MCF 10A (cell line): Measurements from ENCODE around the gene GIT1. TPM values are rescaled to one million over a fixed set of nuclear protein-coding genes. Genes with fewer than 3 reads are reported as not detected.
"Not testable (repeated sequence)": the region's sequence is repeated elsewhere in the genome, so short reads cannot be mapped to it uniquely, and the experiment has no call there.

Experiments used
- BruUV-seq: library from RNA; stranded (reverse); fragments of 400-500 nt; replicated peaks from 2 replicates; lab custom pipeline; 2021; lab: Mats Ljungman, UMichigan
- CTCF ChIA-PET: fragments of 300-600 bp; sonication (Branson Sonifier 250); formaldehyde crosslinking; extraction: SDS; loops from one replicate; lab custom pipeline; 2021; ENCODE audit warnings: antibody characterized with exemption, inconsistent platforms; lab: Yijun Ruan, JAX
- POLR2A ChIA-PET: fragments of 300-600, 350-650 bp; sonication (Branson Sonifier 250); formaldehyde crosslinking; extraction: SDS; loops from one replicate; lab custom pipeline; 2020; ENCODE audit warnings: antibody characterized with exemption, inconsistent platforms; lab: Yijun Ruan, JAX
- DNase-seq: peaks from one replicate; pipeline ENCODE4 v3.0.0-alpha.2; 2018; ENCODE audit not compliant: unreplicated experiment
- H3K27ac Mint-ChIP-seq: one replicate; pipeline ENCODE4 v1.8.0; 2022; ENCODE audit warnings: mild to moderate bottlenecking, low read depth, mixed read lengths; ENCODE audit not compliant: unreplicated experiment
- H3K27me3 Mint-ChIP-seq: one replicate; pipeline ENCODE4 v1.8.0; 2022; ENCODE audit warnings: mixed read lengths; ENCODE audit not compliant: insufficient read depth, unreplicated experiment
- H3K36me3 Mint-ChIP-seq: one replicate; pipeline ENCODE4 v1.8.0; 2022; ENCODE audit warnings: mild to moderate bottlenecking, moderate library complexity, mixed read lengths; ENCODE audit not compliant: insufficient read depth, unreplicated experiment
- H3K4me1 Mint-ChIP-seq: one replicate; pipeline ENCODE4 v1.8.0; 2022; ENCODE audit warnings: mixed read lengths; ENCODE audit not compliant: insufficient read depth, unreplicated experiment
- H3K4me3 Mint-ChIP-seq: one replicate; pipeline ENCODE4 v1.8.0; 2022; ENCODE audit warnings: mild to moderate bottlenecking, moderate library complexity, mixed read lengths; ENCODE audit not compliant: unreplicated experiment
- H3K9me3 Mint-ChIP-seq: one replicate; pipeline ENCODE4 v1.8.0; 2022; ENCODE audit warnings: mixed read lengths; ENCODE audit not compliant: unreplicated experiment
- CTCF ChIP-seq: fragments of 200-600 bp; IDR thresholded peaks from one replicate; pipeline ENCODE4 v1.8.0; 2022; ENCODE audit warnings: antibody characterized with exemption, mild to moderate bottlenecking; ENCODE audit not compliant: unreplicated experiment
- intact Hi-C: fragments of 100-400 bp; cut with micrococcal nuclease; formaldehyde crosslinking; loops from 2 replicates; pipeline ENCODE4 v1.14.1; 2022
- total RNA-seq: library from RNA; stranded (reverse); gene quantifications from 2 replicates; pipeline ENCODE4 v1.2.3, GENCODE V29; 2022

GIT1 gene
- total RNA-seq, 1 experiment from 2014 or later: 49.0 TPM

- intact Hi-C loops: no loop called here
- Mint-ChIP-seq H3K4me1 (no peaks in the 10 kb centered on the region), H3K4me3 (no peak overlapping the region), H3K27ac (no peak overlapping the region), H3K27me3 (no peaks in the 10 kb centered on the region), H3K9me3 (no peaks in the 10 kb centered on the region), H3K36me3 (no peaks in the 10 kb centered on the region)
- BruUV-seq: no TSS peak
- CTCF ChIA-PET: interaction anchor here (0.6 to 1.0 kb wide), 5 partner anchors 19 to 198 kb away, joined by 3 to 6 read pairs (median 4); no protein-coding TSS in a partner anchor
- DNase-seq: no peak
- POLR2A ChIA-PET: no interaction called here
- no peak for TF ChIP-seq CTCF
Measured at GRCh38 chr17:29561554-29562517, 27.6 kb downstream of the GIT1 start.

GRCh38 chr17:29560316-29560715, 29.1 kb downstream of the GIT1 start:
- intact Hi-C loops: no loop called here
- BruUV-seq: no TSS peak
- Mint-ChIP-seq H3K9me3 (no peaks in the 10 kb centered on the region), H3K27ac (no peak overlapping the region), H3K27me3 (no peaks in the 10 kb centered on the region), H3K36me3 (no peaks in the 10 kb centered on the region), H3K4me1 (no peaks in the 10 kb centered on the region), H3K4me3 (no peak overlapping the region)
- CTCF ChIA-PET: interaction anchor here (0.6 to 1.1 kb wide), 2 partner anchors 65 to 189 kb away, joined by 3 to 6 read pairs; no protein-coding TSS in a partner anchor
- POLR2A ChIA-PET: interaction anchor here (0.6 kb wide), 1 partner anchor 174 kb away, joined by 3 read pairs; no protein-coding TSS in a partner anchor
- no peak for TF ChIP-seq CTCF
- DNase-seq: no peak

- Mint-ChIP-seq H3K4me3 (no peak overlapping the region), H3K36me3 (no peaks in the 10 kb centered on the region), H3K9me3 (no peaks in the 10 kb centered on the region), H3K27me3 (no peaks in the 10 kb centered on the region), H3K4me1 (no peaks in the 10 kb centered on the region), H3K27ac (no peak overlapping the region)
- DNase-seq: no peak
- ChIA-PET CTCF (interaction anchor here (0.6 to 1.1 kb wide), 3 partner anchors 66 to 377 kb away, joined by 3 to 6 read pairs (median 3); no protein-coding TSS in a partner anchor), POLR2A (interaction anchor here (0.6 kb wide), 1 partner anchor 173 kb away, joined by 3 read pairs; no protein-coding TSS in a partner anchor)
- no peak for TF ChIP-seq CTCF
- no TSS peak for BruUV-seq
- intact Hi-C loops: no loop called here
Measured at GRCh38 chr17:29559640-29560039, 29.8 kb downstream of the GIT1 start.

GRCh38 chr17:29558139-29558538, 31.3 kb downstream of the GIT1 start:
- CTCF ChIA-PET: not testable (repeated sequence)

More at GRCh38 chr17:29558139-29558538, 31.3 kb downstream of the GIT1 start:
- H3K27me3 Mint-ChIP-seq, H3K4me1 Mint-ChIP-seq, POLR2A ChIA-PET, DNase-seq, H3K27ac Mint-ChIP-seq, H3K9me3 Mint-ChIP-seq, BruUV-seq, H3K4me3 Mint-ChIP-seq, H3K36me3 Mint-ChIP-seq, intact Hi-C loops: not testable (repeated sequence)
